Spleen (tissue), 7 donors: ENCODE data around the gene ATG7.

ENCODE experiments used
- CTCF ChIP-seq, 11 experiments: fragments of 200-600 bp in 7 of 11; fragments of 450-650 bp in 4 of 11; sonication (generic) in 4 of 11; IDR thresholded peaks in 8 of 11; conservative IDR thresholded peaks in 3 of 11; 1 replicate in 7 of 11; 2 replicates in 4 of 11; pipeline versions ENCODE4 v1.4.0 to v1.8.0; 2016 to 2021; ENCODE audit warnings: antibody characterized with exemption in 11 of 11, inconsistent platforms in 4 of 11, mild to moderate bottlenecking in 1 of 11
- POLR2A ChIP-seq, 3 donors: fragments of 450-650 bp; IDR thresholded peaks; one replicate each; pipeline ENCODE4 v1.5.1; 2017; ENCODE audit warnings: antibody characterized with exemption in 3 of 3, mild to moderate bottlenecking in 1 of 3
- POLR2AphosphoS5 ChIP-seq, 3 donors: sonication (generic); formaldehyde crosslinking; IDR thresholded peaks; one replicate each; pipeline ENCODE4 v1.5.1; 2017; ENCODE audit warnings: antibody characterized with exemption in 3 of 3
- donor health status: DM: no; HTN: no; CAD: no; lungs with moderate emphysema.
- donor health status: DM: no; HTN: no; CAD: no.
- donor health status: DM: no; HTN: no; CAD: no.

GRCh38 chr3:11254876-11255275 is 17.3 kb upstream of the ATG7 start:
- TF ChIP-seq CTCF (IDR thresholded peaks at IDR 0.05 in 8 of 11, conservative IDR thresholded peaks at IDR 0.05 in 3 of 11) (no peak), POLR2A (IDR thresholded peaks at IDR 0.05) (no peak), POLR2AphosphoS5 (IDR thresholded peaks at IDR 0.05) (no peak)
